Endothelial cell of umbilical vein (primary cell): ENCODE data around the gene TMEM144. TPM values are rescaled to one million over a fixed set of nuclear protein-coding genes. Genes with fewer than 3 reads are reported as not detected.

ENCODE experiments used
- BruUV-seq: library from RNA; stranded (reverse); fragments of 400-500 nt; replicated peaks from 2 replicates; lab custom pipeline; 2021; lab: Mats Ljungman, UMichigan
- CTCF ChIA-PET: fragments of 300-600, 350-600 bp; sonication (Branson Sonifier 250); formaldehyde crosslinking; loops from one replicate; lab custom pipeline; 2021; ENCODE audit warnings: antibody characterized with exemption, inconsistent platforms; lab: Charles Lee
- POLR2A ChIA-PET: fragments of 300-600, 350-600 bp; sonication (Branson Sonifier 250); formaldehyde crosslinking; loops from one replicate; lab custom pipeline; 2021; ENCODE audit warnings: antibody characterized with exemption, inconsistent platforms; lab: Charles Lee
- DNase-seq: peaks from one replicate; pipeline ENCODE4 v3.0.0-alpha.2; 2011; ENCODE audit warnings: low read depth, low spot score
- FAIRE-seq: peaks from 2 replicates; lab custom pipeline; 2011; peaks lifted over from hg19 to GRCh38; lab: Jason Lieb, UNC
- H2AFZ ChIP-seq: 2 replicates; pipeline ENCODE4 v1.6.0; 2012; ENCODE audit warnings: low read depth, low read length, control low read depth, inconsistent platforms
- H3K27ac ChIP-seq: 2 replicates; pipeline ENCODE4 v1.5.1; 2011; ENCODE audit warnings: low read depth, mild to moderate bottlenecking, control low read depth, low read length, moderate library complexity; ENCODE audit not compliant: insufficient read depth
- H3K27me3 ChIP-seq, 2 experiments: 2 replicates each; pipeline versions ENCODE4 v1.6.0 to v1.6.1; 2011; ENCODE audit warnings: low read length in 2 of 2, mixed read lengths in 1 of 2; ENCODE audit not compliant: control insufficient read depth in 2 of 2, insufficient read depth in 2 of 2
- H3K36me3 ChIP-seq, 2 experiments: 2 replicates in 1 of 2; 3 replicates in 1 of 2; pipeline ENCODE4 v1.5.1; 2011; ENCODE audit warnings: low read length in 2 of 2, mild to moderate bottlenecking in 1 of 2, moderate library complexity in 1 of 2; ENCODE audit not compliant: control insufficient read depth in 2 of 2, insufficient read depth in 2 of 2; ENCODE audit errors: extremely low read depth in 1 of 2
- H3K4me1 ChIP-seq: 3 replicates; pipeline ENCODE4 v1.5.1; 2011; ENCODE audit warnings: mild to moderate bottlenecking, low read length; ENCODE audit not compliant: control insufficient read depth, insufficient read depth; ENCODE audit errors: extremely low read depth
- H3K4me2 ChIP-seq: 2 replicates; pipeline ENCODE4 v1.6.1; 2011; ENCODE audit warnings: low read length, control low read depth, mixed read lengths; ENCODE audit not compliant: insufficient read depth
- H3K4me3 ChIP-seq, 3 experiments: fragments of 200-600 bp in 1 of 3; sonication (generic), shearing (Covaris generic) in 1 of 3; replicated peaks in 1 of 3; 2 replicates each; pipeline ENCODE4 v1.5.1; 2011 to 2016; ENCODE audit warnings: control low read depth in 3 of 3, low read length in 3 of 3, mild to moderate bottlenecking in 2 of 3, inconsistent platforms in 1 of 3, low read depth in 1 of 3, moderate library complexity in 1 of 3; ENCODE audit not compliant: insufficient read depth in 1 of 3
- H3K79me2 ChIP-seq: 2 replicates; pipeline ENCODE4 v1.6.0; 2012; ENCODE audit warnings: low read length, inconsistent platforms; ENCODE audit not compliant: control insufficient read depth, insufficient read depth
- H3K9ac ChIP-seq: replicated peaks from 2 replicates; pipeline ENCODE3; 2011; ENCODE audit warnings: low read length, control low read depth; ENCODE audit not compliant: insufficient read depth; ENCODE audit errors: extremely low read depth
- H3K9me1 ChIP-seq: replicated peaks from 3 replicates; pipeline ENCODE4 v1.6.0; 2011; ENCODE audit warnings: mild to moderate bottlenecking, low read length; ENCODE audit not compliant: control insufficient read depth, insufficient read depth; ENCODE audit errors: extremely low read depth
- H3K9me3 ChIP-seq: replicated peaks from 2 replicates; pipeline ENCODE4 v1.5.1; 2012; ENCODE audit warnings: low read length, inconsistent platforms; ENCODE audit not compliant: control insufficient read depth, insufficient read depth
- H4K20me1 ChIP-seq: replicated peaks from 2 replicates; pipeline ENCODE3; 2011; ENCODE audit warnings: mild to moderate bottlenecking, low read length; ENCODE audit not compliant: control insufficient read depth, insufficient read depth; ENCODE audit errors: extremely low read depth
- CTCF ChIP-seq, 2 donors: IDR thresholded peaks; 1 replicate in 1 of 2; 2 replicates in 1 of 2; pipeline ENCODE4 v1.5.1; 2011; ENCODE audit warnings: low read length in 2 of 2, mild to moderate bottlenecking in 2 of 2, moderate library complexity in 2 of 2, control low read depth in 1 of 2, inconsistent platforms in 1 of 2, low read depth in 1 of 2; ENCODE audit not compliant: insufficient read depth in 1 of 2; ENCODE audit errors: extremely low read depth in 1 of 2
- EZH2 ChIP-seq: IDR thresholded peaks from 2 replicates; pipeline ENCODE4 v1.6.1; 2012; ENCODE audit warnings: borderline replicate concordance, low read depth, mild to moderate bottlenecking, moderate library complexity, low read length, inconsistent platforms; ENCODE audit not compliant: severe bottlenecking
- FOS ChIP-seq: IDR thresholded peaks from 2 replicates; pipeline ENCODE4 v1.6.1; 2011; ENCODE audit warnings: mild to moderate bottlenecking, low read length, moderate library complexity, borderline replicate concordance; ENCODE audit not compliant: insufficient read depth
- GATA2 ChIP-seq: IDR thresholded peaks from 2 replicates; pipeline ENCODE4 v1.7.0; 2011; ENCODE audit warnings: low read depth, mild to moderate bottlenecking, moderate library complexity, mixed read lengths, low read length; ENCODE audit not compliant: insufficient read length, insufficient read depth
- JUN ChIP-seq: IDR thresholded peaks from 2 replicates; pipeline ENCODE4 v1.6.1; 2011; ENCODE audit warnings: borderline replicate concordance, low read depth; ENCODE audit not compliant: insufficient read length, insufficient read depth
- MAX ChIP-seq: IDR thresholded peaks from 2 replicates; pipeline ENCODE4 v1.6.1; 2011; ENCODE audit not compliant: insufficient read depth, insufficient read length
- MYC ChIP-seq: IDR thresholded peaks from one replicate; pipeline ENCODE4 v1.6.1; 2011; ENCODE audit warnings: mild to moderate bottlenecking, low read depth, low read length
- POLR2A ChIP-seq: IDR thresholded peaks from 2 replicates; pipeline ENCODE4 v1.6.1; 2012; ENCODE audit warnings: low read depth, mild to moderate bottlenecking, control low read depth, low read length
- POLR2AphosphoS5 ChIP-seq: IDR thresholded peaks from 2 replicates; pipeline ENCODE4 v1.6.1; 2012; ENCODE audit warnings: low read depth, mild to moderate bottlenecking, control low read depth, low read length, moderate library complexity; ENCODE audit not compliant: insufficient read depth
- dilution Hi-C: fragments of 300-500 bp; cut with MboI; formaldehyde crosslinking; loops from one replicate; pipeline ENCODE4 v1.15.0; 2019; ENCODE audit warnings: low sequenced_read_pairs; ENCODE audit not compliant: extremely low pct_ligation_motif_present
- intact Hi-C: fragments of 100-400 bp; cut with micrococcal nuclease; formaldehyde crosslinking; loops from one replicate; pipeline ENCODE4 v1.10.0; 2022
- polyA plus RNA-seq, 4 experiments: library from polyadenylated mRNA; depleted of rRNA in 3 of 4; stranded (reverse) in 3 of 4; unstranded in 1 of 4; fragments of >200 nt; gene quantifications; 2 replicates each; pipeline versions ENCODE4 v1.2.1 to v1.2.3, GENCODE V29; 2011 to 2012; ENCODE audit warnings: missing spikeins in 1 of 4
- total RNA-seq: library from RNA; stranded (reverse); gene quantifications from 2 replicates; pipeline ENCODE4 v1.2.3, GENCODE V29; 2021

The TMEM144 gene
- total and polyA plus RNA-seq, 2 donors (not counting 3 experiments of a cell fraction or from before 2014, with no cell fraction given): 10.5 to 23.0 TPM

GRCh38 chr4:158190718-158191117 is 19.6 kb upstream of the TMEM144 start:
- no TSS peak for BruUV-seq
- intact Hi-C loops: loop anchor here (5.0 kb wide), 1 partner anchor 437 kb away; no protein-coding TSS in a partner anchor
- CTCF ChIA-PET: no interaction called here
- H3K9me1 ChIP-seq: no peaks in the 10 kb centered on the region
- H3K4me2 ChIP-seq: no peak overlapping the region
- no peaks in the 10 kb centered on the region for H3K9me3 ChIP-seq
- dilution Hi-C loops: no loop called here
- no peaks in the 10 kb centered on the region for H4K20me1 ChIP-seq
- H3K79me2 ChIP-seq: no peaks in the 10 kb centered on the region
- H3K4me1 ChIP-seq: no peaks in the 10 kb centered on the region
- no peak for TF ChIP-seq POLR2A
- DNase-seq (no peak), FAIRE-seq (no peak)
- no peak overlapping the region for H3K9ac ChIP-seq
- H3K27me3 ChIP-seq: no peaks in the 10 kb centered on the region
- no peak overlapping the region for H2AFZ ChIP-seq
- H3K4me3 ChIP-seq: no peak overlapping the region
- H3K27ac ChIP-seq: no peak overlapping the region
- POLR2A ChIA-PET: no interaction called here
- peaks cover 0 to 11% of the 10 kb centered on the region in 2 experiments for H3K36me3 ChIP-seq

GRCh38 chr4:158192439-158193158 is 17.7 kb upstream of the TMEM144 start:
- no peaks in the 10 kb centered on the region for H3K9me1 ChIP-seq
- TF ChIP-seq POLR2AphosphoS5: no peak
- no peak for TF ChIP-seq CTCF (IDR thresholded peaks at IDR 0.05; ENCODE audit: extremely low read depth in 1 of 2, insufficient read depth in 1 of 2, low read depth in 1 of 2, low read length in 2 of 2)
- no peak for TF ChIP-seq POLR2A
- no peak for TF ChIP-seq EZH2
- no peak for TF ChIP-seq MYC
- no peak for TF ChIP-seq JUN
- TF ChIP-seq FOS: no peak
- no peak for TF ChIP-seq MAX
- TF ChIP-seq GATA2: no peak
- no TSS peak for BruUV-seq
- dilution Hi-C loops: no loop called here
- DNase-seq (no peak), FAIRE-seq (no peak)
- peaks cover 0 to 6% of the 10 kb centered on the region in 2 experiments for H3K36me3 ChIP-seq
- no peaks in the 10 kb centered on the region for H4K20me1 ChIP-seq
- H3K4me3 ChIP-seq: no peak overlapping the region
- H3K4me1 ChIP-seq: no peaks in the 10 kb centered on the region
- H2AFZ ChIP-seq: no peak overlapping the region
- no peaks in the 10 kb centered on the region for H3K79me2 ChIP-seq
- no peaks in the 10 kb centered on the region for H3K9me3 ChIP-seq
- ChIA-PET POLR2A (no interaction called here), CTCF (interaction anchor here (0.6 to 3.0 kb wide), 9 partner anchors 10 to 1718 kb away, joined by 3 to 41 read pairs (median 5); partner anchors contain the start of gene TMEM144)
- no peak overlapping the region for H3K9ac ChIP-seq
- intact Hi-C loops: loop anchor here (1.0 to 5.0 kb wide), 3 partner anchors 63 to 435 kb away; no protein-coding TSS in a partner anchor
- H3K27me3 ChIP-seq: no peaks in the 10 kb centered on the region
- no peak overlapping the region for H3K27ac ChIP-seq
- no peak overlapping the region for H3K4me2 ChIP-seq
